GM19455 (cell line): Measurements from ENCODE around the gene NCDN.
"Not testable (repeated sequence)": the region's sequence is repeated elsewhere in the genome, so short reads cannot be mapped to it uniquely, and the experiment has no call there.

Experiments
- ATAC-seq: cut with Tn5 transposase; IDR thresholded peaks from one replicate; pipeline ENCODE4 v1.9.1; 2021; ENCODE audit not compliant: unreplicated experiment

Gene NCDN

DNA sequence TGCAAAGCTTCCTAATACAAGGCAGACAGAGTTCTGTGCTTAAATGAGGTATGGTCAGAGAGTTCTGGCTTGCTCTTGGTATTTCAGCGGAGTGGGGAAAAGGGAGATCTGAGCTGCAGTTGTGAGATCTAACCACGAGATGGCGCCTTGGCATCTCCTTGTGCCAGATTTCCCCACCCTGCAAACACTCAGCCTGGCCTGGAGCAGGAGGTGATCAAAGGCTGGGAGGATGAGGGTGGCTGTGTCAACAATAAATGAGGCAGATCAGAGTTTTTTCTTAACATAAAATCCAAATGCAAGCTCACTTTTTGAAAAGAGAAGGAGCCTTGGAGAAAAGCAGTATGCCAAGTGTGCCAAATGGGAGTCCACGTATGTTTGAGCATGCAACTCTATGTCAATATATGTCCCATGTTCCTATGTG is 11.4 kb downstream of the NCDN start:
- ATAC-seq, result no peak

GRCh38 chr1:35569936-35570335 is 12.3 kb downstream of the NCDN start:
- no peak for ATAC-seq

- no peak for ATAC-seq
Observed at GRCh38 chr1:35570589-35571137, 13.1 kb downstream of the NCDN start.

DNA sequence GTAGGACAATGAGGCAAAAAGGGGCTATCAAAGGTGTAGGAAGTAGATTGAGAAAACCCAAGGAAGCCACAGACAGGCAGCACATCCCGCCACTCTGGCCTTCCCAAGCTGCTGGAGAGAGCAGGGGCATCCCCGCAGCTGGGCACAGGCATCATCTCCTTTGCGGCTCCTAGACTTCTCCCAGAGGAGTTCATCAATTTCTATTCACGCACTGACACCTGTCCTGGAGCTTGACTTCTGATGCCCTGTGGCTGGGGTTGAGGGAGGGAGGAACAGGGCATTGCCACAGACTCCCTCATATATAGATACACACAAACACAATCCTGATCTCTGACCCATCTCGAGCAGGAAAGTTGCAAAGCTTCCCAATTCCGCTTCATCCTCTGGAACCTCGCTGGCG is 13.7 kb downstream of the NCDN start:
- ATAC-seq, result no peak

- no peak for ATAC-seq
Observed at GRCh38 chr1:35572296-35572695, 14.7 kb downstream of the NCDN start.

DNA sequence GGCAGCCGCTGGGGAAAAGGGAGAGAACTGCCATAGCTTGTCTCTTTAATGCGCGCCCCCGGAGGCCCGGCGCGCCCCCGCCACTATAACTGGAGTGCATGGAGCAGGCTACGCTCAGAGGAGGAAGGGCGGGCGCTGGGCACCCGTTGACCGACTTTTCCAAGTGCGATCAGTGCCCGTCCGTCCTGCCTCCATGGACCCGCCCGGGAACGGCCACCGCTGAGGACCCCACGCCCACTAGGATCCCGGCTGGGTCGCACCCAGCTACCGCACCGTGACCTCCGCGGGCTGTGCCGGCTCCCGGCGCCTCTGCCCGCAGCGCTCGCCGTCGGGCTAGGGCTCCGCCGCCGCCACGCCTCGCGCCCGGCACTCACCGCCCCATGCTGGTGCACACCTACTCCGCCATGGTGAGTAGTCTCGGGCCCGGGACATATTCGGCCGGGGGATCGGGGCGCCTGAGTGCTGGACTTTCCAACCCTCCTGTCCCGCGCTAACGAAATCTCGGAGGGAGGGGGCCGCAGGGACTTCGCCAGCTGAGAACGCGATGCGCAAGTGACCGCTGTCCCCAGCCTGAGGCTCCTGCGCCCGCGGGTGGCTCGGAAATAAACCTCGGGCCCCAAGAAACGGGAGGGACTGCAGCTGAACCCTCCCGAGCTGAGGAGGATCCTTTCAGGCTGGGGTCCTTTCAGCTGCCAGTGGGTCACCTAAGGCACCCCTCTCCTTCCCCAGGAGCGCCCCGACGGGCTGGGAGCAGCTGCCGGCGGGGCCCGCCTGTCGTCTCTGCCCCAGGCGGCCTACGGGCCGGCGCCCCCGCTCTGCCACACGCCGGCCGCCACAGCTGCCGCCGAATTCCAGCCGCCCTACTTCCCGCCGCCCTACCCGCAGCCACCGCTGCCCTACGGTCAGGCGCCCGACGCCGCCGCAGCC is 15.9 kb downstream of the NCDN start, which contains the start of gene TFAP2E:
TFAP2E (plus strand) TSS at position 117 of the 927 bp plus-strand sequence; CDS start at position 381, 264 bp downstream.
- no peak for ATAC-seq

DNA sequence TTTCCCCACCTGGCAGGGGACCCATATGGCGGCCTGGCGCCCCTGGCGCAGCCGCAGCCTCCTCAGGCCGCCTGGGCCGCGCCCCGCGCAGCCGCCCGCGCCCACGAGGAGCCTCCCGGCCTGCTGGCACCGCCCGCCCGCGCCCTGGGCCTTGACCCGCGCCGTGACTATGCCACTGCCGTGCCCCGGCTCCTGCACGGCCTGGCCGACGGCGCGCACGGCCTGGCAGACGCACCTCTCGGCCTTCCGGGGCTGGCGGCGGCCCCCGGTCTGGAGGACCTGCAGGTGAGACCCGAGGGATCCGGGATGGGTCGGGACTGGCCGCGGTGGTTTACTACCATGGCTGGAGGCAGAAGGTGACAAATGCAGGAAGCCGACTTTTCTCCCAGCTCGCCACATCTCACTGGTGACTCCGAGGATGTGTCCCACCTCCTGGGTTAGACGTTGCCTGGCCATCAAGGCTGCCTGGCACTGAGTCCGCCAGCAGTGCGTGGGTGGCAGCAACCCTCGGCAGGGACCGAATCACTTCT is 16.6 kb downstream of the NCDN start:
- no peak for ATAC-seq

DNA sequence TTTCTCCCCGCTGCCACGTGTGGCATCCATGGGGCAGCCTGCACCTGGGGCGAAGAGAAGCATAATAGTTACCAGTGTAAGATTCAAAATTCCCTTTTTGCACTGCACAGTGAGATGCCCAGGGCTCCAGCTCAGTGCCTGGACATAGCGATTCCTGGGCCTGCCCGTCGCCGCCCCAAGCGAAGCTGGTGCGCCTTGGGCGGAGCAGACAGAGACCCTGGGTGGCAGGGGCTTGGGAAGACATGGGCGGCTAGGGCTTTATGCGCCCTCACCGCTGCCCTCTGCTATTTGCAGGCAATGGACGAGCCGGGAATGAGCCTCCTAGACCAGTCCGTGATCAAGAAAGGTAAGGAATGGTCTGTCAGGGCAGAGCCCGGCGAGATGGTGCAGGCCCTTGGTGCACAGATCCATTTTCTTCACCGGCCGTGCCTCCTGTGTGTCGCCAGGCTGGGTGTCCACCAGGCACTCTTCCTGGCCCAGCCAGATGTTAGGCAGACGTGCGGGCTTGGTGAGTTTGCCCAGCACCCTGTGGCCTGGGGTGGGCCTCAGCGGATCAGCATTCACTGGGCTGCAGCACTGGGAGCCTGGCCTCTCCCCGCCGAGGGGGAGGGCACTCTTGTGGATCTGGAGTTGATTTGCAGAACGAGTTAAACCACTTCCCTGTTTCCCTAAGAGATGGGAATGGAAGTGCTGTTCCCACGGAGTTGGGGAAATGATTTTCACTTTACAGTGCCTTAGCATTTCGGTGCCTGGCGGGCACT is 17.2 kb downstream of the NCDN start:
- ATAC-seq, result no peak

GRCh38 chr1:35575416-35575958 is 17.9 kb downstream of the NCDN start:
- ATAC-seq, result no peak

- no peak for ATAC-seq
Observed at GRCh38 chr1:35576061-35576765, 18.6 kb downstream of the NCDN start.

GRCh38 chr1:35576766-35577070 is 19.1 kb downstream of the NCDN start:
- not testable (repeated sequence) for ATAC-seq

DNA sequence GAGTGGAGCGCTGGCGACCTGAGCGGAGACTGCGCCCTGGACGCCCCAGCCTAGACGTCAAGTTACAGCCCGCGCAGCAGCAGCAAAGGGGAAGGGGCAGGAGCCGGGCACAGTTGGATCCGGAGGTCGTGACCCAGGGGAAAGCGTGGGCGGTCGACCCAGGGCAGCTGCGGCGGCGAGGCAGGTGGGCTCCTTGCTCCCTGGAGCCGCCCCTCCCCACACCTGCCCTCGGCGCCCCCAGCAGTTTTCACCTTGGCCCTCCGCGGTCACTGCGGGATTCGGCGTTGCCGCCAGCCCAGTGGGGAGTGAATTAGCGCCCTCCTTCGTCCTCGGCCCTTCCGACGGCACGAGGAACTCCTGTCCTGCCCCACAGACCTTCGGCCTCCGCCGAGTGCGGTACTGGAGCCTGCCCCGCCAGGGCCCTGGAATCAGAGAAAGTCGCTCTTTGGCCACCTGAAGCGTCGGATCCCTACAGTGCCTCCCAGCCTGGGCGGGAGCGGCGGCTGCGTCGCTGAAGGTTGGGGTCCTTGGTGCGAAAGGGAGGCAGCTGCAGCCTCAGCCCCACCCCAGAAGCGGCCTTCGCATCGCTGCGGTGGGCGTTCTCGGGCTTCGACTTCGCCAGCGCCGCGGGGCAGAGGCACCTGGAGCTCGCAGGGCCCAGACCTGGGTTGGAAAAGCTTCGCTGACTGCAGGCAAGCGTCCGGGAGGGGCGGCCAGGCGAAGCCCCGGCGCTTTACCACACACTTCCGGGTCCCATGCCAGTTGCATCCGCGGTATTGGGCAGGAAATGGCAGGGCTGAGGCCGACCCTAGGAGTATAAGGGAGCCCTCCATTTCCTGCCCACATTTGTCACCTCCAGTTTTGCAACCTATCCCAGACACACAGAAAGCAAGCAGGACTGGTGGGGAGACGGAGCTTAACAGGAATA is 19.7 kb downstream of the NCDN start:
- ATAC-seq, result no peak

- ATAC-seq, result no peak
Observed at GRCh38 chr1:35580949-35581388, 23.4 kb downstream of the NCDN start.

DNA sequence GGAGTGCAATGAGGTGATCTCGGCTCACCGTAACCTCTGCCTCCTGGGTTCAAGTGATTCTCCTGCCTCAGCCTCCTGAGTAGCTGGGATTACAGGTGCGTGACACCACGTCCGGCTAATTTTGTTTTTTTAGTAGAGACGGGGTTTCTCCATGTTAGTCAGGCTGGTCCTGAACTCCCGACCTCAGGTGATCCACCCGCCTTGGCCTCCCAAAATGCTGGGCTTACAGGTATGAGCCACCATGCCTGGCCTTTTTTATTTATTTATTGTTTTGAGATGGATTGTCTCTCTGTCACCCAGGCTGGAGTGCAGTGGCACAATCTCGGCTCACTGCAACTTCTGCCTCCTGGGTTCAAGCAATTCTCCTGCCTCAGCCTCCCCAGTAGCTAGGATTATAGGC is 24.0 kb downstream of the NCDN start:
- not testable (repeated sequence) for ATAC-seq

- ATAC-seq, result no peak
Observed at GRCh38 chr1:35585281-35585680, 27.7 kb downstream of the NCDN start.

DNA sequence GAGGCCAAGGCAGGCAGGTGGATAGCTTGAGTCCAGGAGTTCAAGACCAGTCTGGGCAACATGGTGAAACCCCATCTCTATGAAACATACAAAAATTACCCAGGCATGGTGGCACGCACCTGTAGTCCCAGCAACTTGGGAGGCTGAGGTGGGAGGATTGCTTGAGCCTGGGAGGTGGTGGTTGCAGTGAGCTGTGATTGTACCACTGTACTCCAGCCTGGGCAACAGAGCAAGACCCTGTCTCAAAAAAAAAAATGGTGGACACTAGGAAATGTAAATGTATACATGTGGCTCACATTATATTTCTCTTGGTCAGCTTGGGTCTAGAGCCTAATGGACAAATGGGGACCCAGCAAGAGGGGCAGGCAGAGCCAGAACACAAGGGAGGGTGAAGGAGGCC is 28.2 kb downstream of the NCDN start:
- not testable (repeated sequence) for ATAC-seq

DNA sequence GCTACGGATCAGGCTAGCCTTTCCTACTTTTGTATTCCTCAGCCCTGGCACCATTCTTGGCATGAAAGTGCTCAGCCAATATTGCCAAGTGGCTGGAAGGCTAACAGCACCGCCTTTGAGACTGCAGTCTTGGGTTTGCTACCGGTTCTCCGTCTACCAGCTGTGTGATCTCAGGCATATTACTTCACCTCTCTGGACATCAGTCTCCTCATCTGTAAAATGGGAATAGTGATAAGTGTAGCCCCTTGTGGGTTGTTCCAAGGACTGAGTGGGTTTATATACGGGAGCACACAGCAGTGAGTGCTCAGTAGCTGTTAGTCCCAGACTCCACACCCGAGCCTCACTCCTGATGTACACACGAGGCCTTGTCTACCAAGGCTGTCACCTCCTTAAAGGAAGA is 29.2 kb downstream of the NCDN start:
- no peak for ATAC-seq

GRCh38 chr1:35587736-35588135 is 30.1 kb downstream of the NCDN start:
- no peak for ATAC-seq

- no peak for ATAC-seq
Observed at GRCh38 chr1:35588197-35588910, 30.8 kb downstream of the NCDN start.
